ENCODE measurements around the gene SEMA3A. TPM values are rescaled to one million over a fixed set of nuclear protein-coding genes. Genes with fewer than 3 reads are reported as not detected.

Gene SEMA3A
- polyA plus RNA-seq, 1 experiment, result 6.8 TPM

DNA sequence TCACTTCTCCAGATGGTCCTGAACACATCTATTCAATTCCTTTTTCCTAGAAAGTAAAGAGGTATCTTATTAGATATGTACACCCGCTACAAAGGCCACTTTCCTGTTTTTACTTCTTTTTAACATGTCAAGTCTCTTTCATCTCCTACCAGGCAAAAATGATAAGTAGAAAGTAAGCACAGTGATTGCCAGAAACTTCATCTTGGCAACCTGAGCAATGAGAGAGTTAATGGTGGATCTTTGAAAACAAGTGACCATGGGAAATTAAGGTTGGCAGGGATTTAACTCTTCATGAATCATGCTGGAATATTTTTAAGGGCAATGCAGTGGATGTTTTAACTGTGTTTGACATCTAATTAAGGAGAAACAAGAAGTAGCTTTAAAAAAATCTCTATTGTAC lies 2.7 kb downstream of the SEMA3A start:
- TF ChIP-seq, protein P1, sequence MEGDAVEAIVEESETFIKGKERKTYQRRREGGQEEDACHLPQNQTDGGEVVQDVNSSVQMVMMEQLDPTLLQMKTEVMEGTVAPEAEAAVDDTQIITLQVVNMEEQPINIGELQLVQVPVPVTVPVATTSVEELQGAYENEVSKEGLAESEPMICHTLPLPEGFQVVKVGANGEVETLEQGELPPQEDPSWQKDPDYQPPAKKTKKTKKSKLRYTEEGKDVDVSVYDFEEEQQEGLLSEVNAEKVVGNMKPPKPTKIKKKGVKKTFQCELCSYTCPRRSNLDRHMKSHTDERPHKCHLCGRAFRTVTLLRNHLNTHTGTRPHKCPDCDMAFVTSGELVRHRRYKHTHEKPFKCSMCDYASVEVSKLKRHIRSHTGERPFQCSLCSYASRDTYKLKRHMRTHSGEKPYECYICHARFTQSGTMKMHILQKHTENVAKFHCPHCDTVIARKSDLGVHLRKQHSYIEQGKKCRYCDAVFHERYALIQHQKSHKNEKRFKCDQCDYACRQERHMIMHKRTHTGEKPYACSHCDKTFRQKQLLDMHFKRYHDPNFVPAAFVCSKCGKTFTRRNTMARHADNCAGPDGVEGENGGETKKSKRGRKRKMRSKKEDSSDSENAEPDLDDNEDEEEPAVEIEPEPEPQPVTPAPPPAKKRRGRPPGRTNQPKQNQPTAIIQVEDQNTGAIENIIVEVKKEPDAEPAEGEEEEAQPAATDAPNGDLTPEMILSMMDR (IDR thresholded peaks at IDR 0.05; ENCODE audit: insufficient read depth, low read depth, low read length), result no peak
- DNase-seq (ENCODE audit: low read depth), result no peak
- Histone ChIP-seq H3K4me3 (ENCODE audit: low read depth, low read length) (peak overlapping the region; percentile 16), H3K36me3 (ENCODE audit: control insufficient read depth, insufficient read depth, low read length) (no peaks in the 10 kb centered on the region), H3K27me3 (ENCODE audit: control insufficient read depth, insufficient read depth, low read length) (no peaks in the 10 kb centered on the region)
- ChIA-PET POLR2A (no interaction called here), CTCF (no interaction called here)

DNA sequence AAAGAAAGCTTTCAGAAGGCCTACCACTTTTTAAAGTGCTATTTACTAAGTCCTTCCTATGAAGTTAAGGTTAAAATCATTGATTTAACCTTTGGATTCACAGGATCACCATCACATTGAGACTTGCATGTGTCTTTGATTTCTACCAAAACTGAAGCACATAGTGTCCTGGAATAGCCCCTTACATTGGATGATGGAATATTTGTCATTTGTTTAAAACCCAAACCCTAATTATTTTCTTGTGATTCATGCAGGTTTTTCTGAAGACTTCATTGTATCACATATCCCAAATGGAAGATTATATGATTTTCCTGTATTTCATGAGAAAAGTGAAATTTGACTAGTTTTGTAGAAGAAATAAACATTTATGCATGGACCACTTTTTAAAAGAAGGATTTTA lies 3.3 kb downstream of the SEMA3A start:
- TF ChIP-seq, protein P1 (IDR thresholded peaks at IDR 0.05; ENCODE audit: insufficient read depth, low read depth, low read length), result no peak
- ChIA-PET CTCF (no interaction called here), POLR2A (no interaction called here)
- no peak overlapping the region for H3K4me3 ChIP-seq (ENCODE audit: low read depth, low read length)
- DNase-seq (ENCODE audit: low read depth), result no peak
- no peaks in the 10 kb centered on the region for H3K27me3 ChIP-seq (ENCODE audit: control insufficient read depth, insufficient read depth, low read length)
- no peaks in the 10 kb centered on the region for H3K36me3 ChIP-seq (ENCODE audit: control insufficient read depth, insufficient read depth, low read length)

DNA sequence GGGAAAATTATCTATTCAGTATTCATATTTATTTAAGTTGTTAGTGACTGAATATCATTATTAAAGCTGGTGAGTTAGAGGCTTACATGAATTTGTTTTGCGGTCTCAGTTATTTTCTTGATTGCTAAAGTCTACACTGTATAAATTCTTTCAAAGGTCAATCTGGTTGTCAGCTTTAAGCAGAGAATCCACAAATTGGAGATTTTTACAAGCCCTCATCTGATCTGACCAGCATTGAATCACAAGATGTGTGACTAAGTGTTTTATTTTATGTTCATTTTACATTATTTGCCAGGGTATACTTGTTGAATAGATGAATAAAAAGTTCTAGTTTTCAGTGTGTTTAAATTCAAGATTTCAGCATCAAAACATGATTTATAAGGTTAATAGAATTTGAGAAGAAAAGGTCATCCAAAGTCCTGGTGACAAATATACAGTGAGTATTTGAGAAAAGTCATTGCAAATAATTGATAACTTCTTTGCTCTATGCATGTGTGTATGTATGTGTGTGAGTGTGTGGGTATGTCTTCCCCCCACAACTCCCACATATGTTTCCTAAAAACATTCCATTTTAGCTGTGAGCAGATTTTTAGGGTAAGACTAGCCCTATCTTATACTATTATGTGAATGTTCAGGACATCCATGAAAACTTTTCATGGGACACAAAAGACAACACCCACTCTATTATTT lies 4.4 kb downstream of the SEMA3A start:
- ChIA-PET CTCF (no interaction called here), POLR2A (no interaction called here)
- H3K36me3 ChIP-seq (ENCODE audit: control insufficient read depth, insufficient read depth, low read length), result no peaks in the 10 kb centered on the region
- no peaks in the 10 kb centered on the region for H3K27me3 ChIP-seq (ENCODE audit: control insufficient read depth, insufficient read depth, low read length)
- DNase-seq (ENCODE audit: low read depth), result no peak
- TF ChIP-seq, protein P1 (IDR thresholded peaks at IDR 0.05; ENCODE audit: insufficient read depth, low read depth, low read length), result no peak
- H3K4me3 ChIP-seq (ENCODE audit: low read depth, low read length), result no peak overlapping the region

DNA sequence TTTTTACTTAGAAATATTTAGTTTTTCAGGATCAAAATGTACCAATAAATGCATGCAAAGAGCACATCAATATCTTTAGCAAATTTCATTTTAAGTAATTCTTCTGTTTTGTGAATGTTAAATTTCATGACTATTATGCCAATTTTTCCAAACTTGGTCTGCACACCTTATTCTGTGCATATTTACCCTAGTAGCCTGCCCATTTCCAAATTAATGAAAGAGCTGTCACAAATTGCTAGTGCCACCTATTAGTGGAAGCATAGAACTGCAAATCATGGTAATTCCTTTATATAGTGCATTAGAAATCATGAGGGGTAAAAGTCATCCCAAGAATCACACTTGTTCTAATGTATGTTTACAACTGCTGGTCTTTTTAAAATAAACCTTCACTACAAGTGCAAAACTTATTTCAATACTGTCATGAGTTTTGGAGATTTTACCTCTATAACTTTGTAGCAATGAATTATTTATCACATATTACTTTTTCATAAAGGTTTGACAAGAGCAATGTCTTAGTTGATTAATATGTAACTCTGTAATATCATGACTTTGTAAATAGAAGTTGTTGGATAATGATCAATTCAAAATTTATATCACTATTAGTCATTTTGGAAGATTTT lies 5.7 kb downstream of the SEMA3A start:
- no peak for DNase-seq (ENCODE audit: low read depth)
- TF ChIP-seq, protein P1 (IDR thresholded peaks at IDR 0.05; ENCODE audit: insufficient read depth, low read depth, low read length), result peak; percentile 49
- no peaks in the 10 kb centered on the region for H3K36me3 ChIP-seq (ENCODE audit: control insufficient read depth, insufficient read depth, low read length)
- H3K4me3 ChIP-seq (ENCODE audit: low read depth, low read length), result no peak overlapping the region
- CTCF ChIA-PET, result no interaction called here
- H3K27me3 ChIP-seq (ENCODE audit: control insufficient read depth, insufficient read depth, low read length), result no peaks in the 10 kb centered on the region
- POLR2A ChIA-PET, result no interaction called here

DNA sequence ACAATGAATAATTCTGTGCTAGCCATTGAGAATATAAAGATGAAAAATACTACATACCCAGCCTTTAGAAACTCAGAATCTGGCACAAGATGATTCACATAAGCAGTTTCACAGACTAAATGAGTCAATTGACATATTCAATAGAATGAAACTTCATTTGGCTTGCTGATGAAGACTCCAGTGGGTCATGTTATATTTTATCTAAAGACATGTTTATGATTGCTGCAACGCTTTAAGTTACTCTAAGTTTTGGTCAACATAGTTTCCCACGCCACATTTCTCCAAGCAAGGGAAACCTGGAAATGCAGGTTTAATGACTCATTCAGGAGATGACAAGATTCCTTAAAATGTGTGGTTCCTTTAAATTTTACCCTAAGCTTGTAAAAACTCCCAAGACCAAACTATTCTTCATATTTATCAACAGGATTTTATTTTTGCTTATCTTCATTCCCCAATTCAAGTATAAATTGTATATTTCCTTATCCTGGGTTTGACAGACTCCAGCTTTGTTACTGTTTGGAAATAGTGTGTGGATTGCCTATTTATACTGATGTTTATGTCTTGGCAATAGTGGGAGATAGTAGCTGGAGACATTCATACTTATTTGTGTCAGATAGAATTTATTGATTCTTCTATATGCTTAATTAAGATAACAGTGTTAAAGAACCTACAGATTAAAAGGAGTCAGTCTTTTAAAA lies 6.6 kb downstream of the SEMA3A start:
- no peak for DNase-seq (ENCODE audit: low read depth)
- Histone ChIP-seq H3K36me3 (ENCODE audit: control insufficient read depth, insufficient read depth, low read length) (no peaks in the 10 kb centered on the region), H3K27me3 (ENCODE audit: control insufficient read depth, insufficient read depth, low read length) (no peaks in the 10 kb centered on the region), H3K4me3 (ENCODE audit: low read depth, low read length) (no peak overlapping the region)
- TF ChIP-seq, protein P1 (IDR thresholded peaks at IDR 0.05; ENCODE audit: insufficient read depth, low read depth, low read length), result no peak
- ChIA-PET CTCF (no interaction called here), POLR2A (no interaction called here)
